ENCODE results near the gene TNFRSF21.

GRCh38 chr6:47181681-47182080, 128.0 kb downstream of the TNFRSF21 start:
- no peak for TF ChIP-seq CTCF (conservative IDR thresholded peaks at IDR 0.05; ENCODE audit: low read length)
- no peak for TF ChIP-seq EZH2phosphoT487 (IDR thresholded peaks at IDR 0.05; ENCODE audit: borderline replicate concordance, low read depth, low read length)
